ENCODE data around the gene ID3.
"Not testable (repeated sequence)": the region's sequence is repeated elsewhere in the genome, so short reads cannot be mapped to it uniquely, and the experiment has no call there.

- not testable (repeated sequence) for TF ChIP-seq CTCF (IDR thresholded peaks at IDR 0.05; ENCODE audit: low read depth, low read length, poor library complexity, severe bottlenecking); EZH2phosphoT487 (IDR thresholded peaks at IDR 0.05; ENCODE audit: borderline replicate concordance, low read length)
Observed at GRCh38 chr1:23583727-23584126, 24.4 kb upstream of the ID3 start.
